HEK293 (cell line): Measurements from ENCODE around the gene GALNT2.

Source experiments
- CTCF ChIA-PET: fragments of 350-600 bp; formaldehyde crosslinking; extraction: SDS; loops from one replicate; lab custom pipeline; 2021; ENCODE audit warnings: antibody characterized with exemption; lab: Yijun Ruan, JAX
- POLR2A ChIA-PET: fragments of 300-600 bp; formaldehyde crosslinking; extraction: SDS; loops from one replicate; lab custom pipeline; 2020; ENCODE audit warnings: antibody characterized with exemption, inconsistent platforms; lab: Yijun Ruan, JAX
- H3K27ac ChIP-seq: fragments of 200-500 bp; sonication (Bioruptor generic); 2 replicates; pipeline ENCODE4 v1.5.1; 2014; ENCODE audit warnings: low read depth, low read length, control low read depth, inconsistent platforms; ENCODE audit errors: extremely low read depth
- H3K36me3 ChIP-seq, 2 experiments: fragments of 200-500 bp in 1 of 2; sonication (Bioruptor generic) in 1 of 2; 1 replicate in 1 of 2; 2 replicates in 1 of 2; pipeline ENCODE4 v1.5.1; 2014 to 2017; ENCODE audit warnings: inconsistent platforms in 2 of 2, low read length in 2 of 2; ENCODE audit not compliant: control insufficient read depth in 2 of 2, insufficient read depth in 1 of 2
- H3K4me1 ChIP-seq: fragments of 200-500 bp; sonication (Bioruptor generic); 2 replicates; pipeline ENCODE4 v1.5.1; 2014; ENCODE audit warnings: mild to moderate bottlenecking, low read length, inconsistent platforms; ENCODE audit not compliant: control insufficient read depth, insufficient read depth
- H3K4me3 ChIP-seq: 2 replicates; pipeline ENCODE4 v1.5.1; 2011; ENCODE audit warnings: low read depth, mild to moderate bottlenecking, control low read depth, low read length, moderate library complexity
- H3K9me3 ChIP-seq: fragments of 200-500 bp; sonication (Bioruptor generic); 2 replicates; pipeline ENCODE4 v1.5.1; 2014; ENCODE audit warnings: low read depth, low read length, inconsistent platforms; ENCODE audit not compliant: control insufficient read depth, insufficient read depth
- KLF7 ChIP-seq: fragments of 450-650 bp; formaldehyde crosslinking; IDR thresholded peaks from 2 replicates; pipeline ENCODE4 v1.5.1; 2016; ENCODE audit warnings: missing biosample characterization, missing genetic modification characterization, borderline replicate concordance
- WT1 ChIP-seq: fragments of 450-650 bp; formaldehyde crosslinking; IDR thresholded peaks from 2 replicates; pipeline ENCODE4 v1.5.1; 2016; ENCODE audit warnings: missing biosample characterization, missing genetic modification characterization
- ZFP3 ChIP-seq: fragments of 450-650 bp; formaldehyde crosslinking; IDR thresholded peaks from 2 replicates; pipeline ENCODE4 v1.5.1; 2016; ENCODE audit warnings: low read depth, missing biosample characterization, missing genetic modification characterization
- ZNF133 ChIP-seq: fragments of 450-650 bp; formaldehyde crosslinking; IDR thresholded peaks from 2 replicates; pipeline ENCODE4 v1.5.1; 2016; ENCODE audit warnings: missing biosample characterization, missing genetic modification characterization
- ZNF174 ChIP-seq: fragments of 450-650 bp; formaldehyde crosslinking; IDR thresholded peaks from 2 replicates; pipeline ENCODE4 v1.5.0; 2017; ENCODE audit warnings: missing biosample characterization, mild to moderate bottlenecking, missing genetic modification characterization
- ZNF202 ChIP-seq: fragments of 450-650 bp; formaldehyde crosslinking; IDR thresholded peaks from 2 replicates; pipeline ENCODE4 v1.5.1; 2016; ENCODE audit warnings: missing biosample characterization, missing genetic modification characterization, borderline replicate concordance
- ZNF324 ChIP-seq: fragments of 450-650 bp; formaldehyde crosslinking; IDR thresholded peaks from 2 replicates; pipeline ENCODE4 v1.5.1; 2016; ENCODE audit warnings: missing biosample characterization, missing genetic modification characterization
- ZNF558 ChIP-seq: fragments of 450-650 bp; formaldehyde crosslinking; IDR thresholded peaks from 2 replicates; pipeline ENCODE4 v1.5.1; 2016; ENCODE audit warnings: missing biosample characterization, missing genetic modification characterization
- ZNF600 ChIP-seq: fragments of 450-650 bp; formaldehyde crosslinking; IDR thresholded peaks from 2 replicates; pipeline ENCODE4 v1.5.1; 2016; ENCODE audit warnings: missing biosample characterization, missing genetic modification characterization
- ZNF776 ChIP-seq: fragments of 450-650 bp; formaldehyde crosslinking; IDR thresholded peaks from 2 replicates; pipeline ENCODE4 v1.5.0; 2017; ENCODE audit warnings: missing biosample characterization, missing genetic modification characterization, borderline replicate concordance
- ZNF830 ChIP-seq: fragments of 450-650 bp; IDR thresholded peaks from 2 replicates; pipeline ENCODE4 v1.5.0; 2018; ENCODE audit warnings: missing biosample characterization, missing genetic modification characterization, low read depth, mild to moderate bottlenecking, moderate library complexity
- ZSCAN30 ChIP-seq: fragments of 450-650 bp; IDR thresholded peaks from 2 replicates; pipeline ENCODE4 v1.5.1; 2018; ENCODE audit warnings: missing biosample characterization, mild to moderate bottlenecking, missing genetic modification characterization, moderate library complexity
- TF ChIP-seq, protein P1 (sequence below): fragments of 450-650 bp; IDR thresholded peaks from 2 replicates; pipeline ENCODE4 v1.5.1; 2018; ENCODE audit warnings: missing biosample characterization, mild to moderate bottlenecking, missing genetic modification characterization
- TF ChIP-seq, protein P2 (sequence below): fragments of 450-650 bp; formaldehyde crosslinking; IDR thresholded peaks from 2 replicates; pipeline ENCODE4 v1.5.1; 2017; ENCODE audit warnings: missing biosample characterization, missing genetic modification characterization
- TF ChIP-seq, protein P3 (sequence below): fragments of 450-650 bp; formaldehyde crosslinking; IDR thresholded peaks from 2 replicates; pipeline ENCODE4 v1.5.1; 2016; ENCODE audit warnings: missing biosample characterization, missing genetic modification characterization
- TF ChIP-seq, protein P4 (sequence below): fragments of 450-650 bp; formaldehyde crosslinking; conservative IDR thresholded peaks from 2 replicates; pipeline ENCODE4 v1.5.1; 2016; ENCODE audit warnings: low read depth, missing biosample characterization, missing genetic modification characterization
- TF ChIP-seq, protein P5 (sequence below): fragments of 450-650 bp; formaldehyde crosslinking; IDR thresholded peaks from 2 replicates; pipeline ENCODE4 v1.5.1; 2017; ENCODE audit warnings: missing biosample characterization, missing genetic modification characterization

GALNT2 gene

DNA sequence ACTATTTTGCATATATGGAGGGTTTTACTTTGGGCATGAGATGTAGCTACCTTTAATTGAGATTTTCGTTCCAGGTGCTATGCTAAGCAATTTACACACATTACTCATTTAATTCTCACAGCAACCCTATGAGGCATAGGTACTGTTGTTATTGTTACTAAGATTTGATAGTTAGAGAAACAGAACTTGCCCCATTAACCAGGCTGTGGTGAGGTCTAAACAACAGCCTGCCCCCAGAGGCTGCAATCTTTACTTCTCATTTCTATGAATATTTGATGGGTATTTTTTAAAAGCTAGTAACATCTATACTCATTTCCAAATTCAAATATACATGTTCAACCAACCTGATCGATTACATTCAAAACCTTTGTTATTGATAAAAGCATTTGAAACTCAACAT lies 155.6 kb downstream of the GALNT2 start (continued):
- TF ChIP-seq, protein P1, sequence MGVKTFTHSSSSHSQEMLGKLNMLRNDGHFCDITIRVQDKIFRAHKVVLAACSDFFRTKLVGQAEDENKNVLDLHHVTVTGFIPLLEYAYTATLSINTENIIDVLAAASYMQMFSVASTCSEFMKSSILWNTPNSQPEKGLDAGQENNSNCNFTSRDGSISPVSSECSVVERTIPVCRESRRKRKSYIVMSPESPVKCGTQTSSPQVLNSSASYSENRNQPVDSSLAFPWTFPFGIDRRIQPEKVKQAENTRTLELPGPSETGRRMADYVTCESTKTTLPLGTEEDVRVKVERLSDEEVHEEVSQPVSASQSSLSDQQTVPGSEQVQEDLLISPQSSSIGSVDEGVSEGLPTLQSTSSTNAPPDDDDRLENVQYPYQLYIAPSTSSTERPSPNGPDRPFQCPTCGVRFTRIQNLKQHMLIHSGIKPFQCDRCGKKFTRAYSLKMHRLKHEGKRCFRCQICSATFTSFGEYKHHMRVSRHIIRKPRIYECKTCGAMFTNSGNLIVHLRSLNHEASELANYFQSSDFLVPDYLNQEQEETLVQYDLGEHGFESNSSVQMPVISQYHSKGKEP (tag by site-specific recombination) = no peak

DNA sequence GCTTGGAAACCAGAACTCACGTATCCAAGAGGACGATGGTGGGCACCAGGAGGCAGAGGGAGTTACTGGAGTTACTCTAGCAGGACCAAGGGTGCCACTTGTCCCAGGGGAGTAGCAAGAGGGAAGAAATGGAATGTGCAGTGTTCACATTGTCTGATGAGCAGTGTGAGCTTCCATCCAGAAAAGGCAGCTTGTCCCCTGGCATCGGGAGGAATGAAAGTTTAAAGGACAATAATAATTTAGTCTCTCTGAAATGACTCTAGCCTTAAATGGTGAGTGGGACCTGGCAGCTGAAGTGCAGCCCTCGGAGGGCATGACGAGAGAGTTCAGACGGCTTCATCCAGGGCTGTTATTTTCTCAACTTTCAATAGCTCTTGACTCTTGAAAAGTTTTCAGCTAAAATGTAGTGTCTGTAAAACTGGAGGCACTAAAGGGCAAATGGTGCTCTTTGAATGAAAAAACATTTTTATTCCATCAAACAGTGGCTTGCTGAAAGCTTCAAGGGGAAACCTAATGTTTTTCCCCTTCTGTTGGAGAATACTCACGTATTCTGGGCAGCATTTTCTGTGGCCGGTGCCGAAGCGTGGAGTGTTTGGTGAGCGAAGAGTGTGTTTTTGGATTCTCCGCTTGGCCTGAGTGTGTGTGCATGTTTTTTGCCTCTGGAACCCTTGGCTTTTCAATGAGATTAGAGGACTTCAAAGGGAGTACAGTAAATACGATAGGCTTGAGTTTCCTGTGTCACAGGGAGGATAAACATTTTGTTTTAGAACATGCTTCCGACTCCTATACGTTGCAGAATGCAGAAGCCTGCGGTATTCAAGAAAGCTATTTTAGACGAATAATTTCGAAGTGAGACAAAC lies 157.3 kb downstream of the GALNT2 start:
- ChIA-PET CTCF (interaction anchor here (0.7 to 1.8 kb wide), 3 partner anchors 10 to 900 kb away, joined by 3 to 4 read pairs (median 3); no protein-coding TSS in a partner anchor), POLR2A (interaction anchor here (1.2 kb wide), 1 partner anchor 9 kb away, joined by 4 read pairs; no protein-coding TSS in a partner anchor)
- TF ChIP-seq, protein P2, sequence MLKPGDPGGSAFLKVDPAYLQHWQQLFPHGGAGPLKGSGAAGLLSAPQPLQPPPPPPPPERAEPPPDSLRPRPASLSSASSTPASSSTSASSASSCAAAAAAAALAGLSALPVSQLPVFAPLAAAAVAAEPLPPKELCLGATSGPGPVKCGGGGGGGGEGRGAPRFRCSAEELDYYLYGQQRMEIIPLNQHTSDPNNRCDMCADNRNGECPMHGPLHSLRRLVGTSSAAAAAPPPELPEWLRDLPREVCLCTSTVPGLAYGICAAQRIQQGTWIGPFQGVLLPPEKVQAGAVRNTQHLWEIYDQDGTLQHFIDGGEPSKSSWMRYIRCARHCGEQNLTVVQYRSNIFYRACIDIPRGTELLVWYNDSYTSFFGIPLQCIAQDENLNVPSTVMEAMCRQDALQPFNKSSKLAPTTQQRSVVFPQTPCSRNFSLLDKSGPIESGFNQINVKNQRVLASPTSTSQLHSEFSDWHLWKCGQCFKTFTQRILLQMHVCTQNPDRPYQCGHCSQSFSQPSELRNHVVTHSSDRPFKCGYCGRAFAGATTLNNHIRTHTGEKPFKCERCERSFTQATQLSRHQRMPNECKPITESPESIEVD = no peak
- TF ChIP-seq ZNF202 (tag by site-specific recombination) = no peak
- H3K9me3 ChIP-seq = no peaks in the 10 kb centered on the region
- no peak overlapping the region for H3K27ac ChIP-seq
- H3K36me3 ChIP-seq = no peaks in the 10 kb centered on the region
- peaks cover 5% of the 10 kb centered on the region; the same call in 1 of the 2 replicates for H3K4me1 ChIP-seq
- no peak overlapping the region for H3K4me3 ChIP-seq

DNA sequence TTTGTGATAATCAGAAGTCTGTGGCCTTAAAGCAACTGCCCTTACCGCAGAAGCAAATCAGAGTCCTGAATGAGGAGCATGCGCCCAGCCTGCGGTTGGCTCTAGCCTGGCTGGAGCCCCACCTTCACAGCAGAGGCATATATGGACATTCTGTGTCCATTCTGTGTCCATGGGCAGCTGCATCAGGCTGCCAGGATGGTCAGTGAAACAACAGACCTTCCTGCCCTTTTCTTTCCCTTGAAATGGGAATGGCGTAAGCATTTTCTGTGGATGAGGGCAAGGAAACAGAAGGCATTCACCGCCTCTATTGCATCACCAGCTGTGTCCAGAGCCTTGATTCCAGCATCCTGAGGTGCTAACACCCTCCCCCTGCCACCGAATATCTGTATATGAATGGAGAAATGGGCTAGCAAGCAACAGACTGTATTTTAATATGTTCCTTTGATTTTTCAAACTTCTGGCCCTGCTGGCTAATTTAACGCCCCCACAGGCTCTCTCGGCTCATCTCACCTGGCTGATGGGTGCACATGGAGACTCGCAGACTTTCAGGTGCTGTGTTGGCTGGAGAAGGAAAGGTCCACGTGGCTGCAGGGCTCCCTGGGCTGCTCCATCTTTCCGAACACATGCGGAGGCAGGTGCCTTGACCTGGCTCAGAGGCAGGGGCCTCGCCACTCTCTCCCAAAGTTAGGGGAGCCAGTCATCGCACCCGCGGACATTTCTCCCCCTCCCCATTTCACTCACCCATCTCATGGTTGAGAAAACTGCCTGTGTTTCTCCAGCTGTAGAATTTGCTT lies 159.2 kb downstream of the GALNT2 start:
- H3K36me3 ChIP-seq = no peaks in the 10 kb centered on the region
- CTCF ChIA-PET = interaction anchor here (1.2 kb wide), 1 partner anchor 41 kb away, joined by 3 read pairs; no protein-coding TSS in a partner anchor
- no peak for TF ChIP-seq KLF7
- TF ChIP-seq, protein P3, sequence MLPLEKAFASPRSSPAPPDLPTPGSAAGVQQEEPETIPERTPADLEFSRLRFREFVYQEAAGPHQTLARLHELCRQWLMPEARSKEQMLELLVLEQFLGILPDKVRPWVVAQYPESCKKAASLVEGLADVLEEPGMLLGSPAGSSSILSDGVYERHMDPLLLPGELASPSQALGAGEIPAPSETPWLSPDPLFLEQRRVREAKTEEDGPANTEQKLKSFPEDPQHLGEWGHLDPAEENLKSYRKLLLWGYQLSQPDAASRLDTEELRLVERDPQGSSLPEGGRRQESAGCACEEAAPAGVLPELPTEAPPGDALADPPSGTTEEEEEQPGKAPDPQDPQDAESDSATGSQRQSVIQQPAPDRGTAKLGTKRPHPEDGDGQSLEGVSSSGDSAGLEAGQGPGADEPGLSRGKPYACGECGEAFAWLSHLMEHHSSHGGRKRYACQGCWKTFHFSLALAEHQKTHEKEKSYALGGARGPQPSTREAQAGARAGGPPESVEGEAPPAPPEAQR (tag by site-specific recombination) = no peak
- TF ChIP-seq, protein P1 (tag by site-specific recombination) = no peak
- TF ChIP-seq ZNF558 (tag by site-specific recombination) = no peak
- no peak for TF ChIP-seq ZFP3 (tag by site-specific recombination)
- TF ChIP-seq ZNF830 = no peak
- TF ChIP-seq ZNF600 (tag by site-specific recombination) = no peak
- no peak for TF ChIP-seq ZSCAN30 (tag by site-specific recombination)
- TF ChIP-seq ZNF174 (tag by site-specific recombination) = no peak
- TF ChIP-seq ZNF776 (tag by site-specific recombination) = no peak
- TF ChIP-seq WT1 (tag by site-specific recombination) = no peak
- TF ChIP-seq, protein P4, sequence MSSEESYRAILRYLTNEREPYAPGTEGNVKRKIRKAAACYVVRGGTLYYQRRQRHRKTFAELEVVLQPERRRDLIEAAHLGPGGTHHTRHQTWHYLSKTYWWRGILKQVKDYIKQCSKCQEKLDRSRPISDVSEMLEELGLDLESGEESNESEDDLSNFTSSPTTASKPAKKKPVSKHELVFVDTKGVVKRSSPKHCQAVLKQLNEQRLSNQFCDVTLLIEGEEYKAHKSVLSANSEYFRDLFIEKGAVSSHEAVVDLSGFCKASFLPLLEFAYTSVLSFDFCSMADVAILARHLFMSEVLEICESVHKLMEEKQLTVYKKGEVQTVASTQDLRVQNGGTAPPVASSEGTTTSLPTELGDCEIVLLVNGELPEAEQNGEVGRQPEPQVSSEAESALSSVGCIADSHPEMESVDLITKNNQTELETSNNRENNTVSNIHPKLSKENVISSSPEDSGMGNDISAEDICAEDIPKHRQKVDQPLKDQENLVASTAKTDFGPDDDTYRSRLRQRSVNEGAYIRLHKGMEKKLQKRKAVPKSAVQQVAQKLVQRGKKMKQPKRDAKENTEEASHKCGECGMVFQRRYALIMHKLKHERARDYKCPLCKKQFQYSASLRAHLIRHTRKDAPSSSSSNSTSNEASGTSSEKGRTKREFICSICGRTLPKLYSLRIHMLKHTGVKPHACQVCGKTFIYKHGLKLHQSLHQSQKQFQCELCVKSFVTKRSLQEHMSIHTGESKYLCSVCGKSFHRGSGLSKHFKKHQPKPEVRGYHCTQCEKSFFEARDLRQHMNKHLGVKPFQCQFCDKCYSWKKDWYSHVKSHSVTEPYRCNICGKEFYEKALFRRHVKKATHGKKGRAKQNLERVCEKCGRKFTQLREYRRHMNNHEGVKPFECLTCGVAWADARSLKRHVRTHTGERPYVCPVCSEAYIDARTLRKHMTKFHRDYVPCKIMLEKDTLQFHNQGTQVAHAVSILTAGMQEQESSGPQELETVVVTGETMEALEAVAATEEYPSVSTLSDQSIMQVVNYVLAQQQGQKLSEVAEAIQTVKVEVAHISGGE = no peak
- no peak for TF ChIP-seq ZNF324 (tag by site-specific recombination)
- no peak for TF ChIP-seq ZNF133 (tag by site-specific recombination)
- TF ChIP-seq, protein P5, sequence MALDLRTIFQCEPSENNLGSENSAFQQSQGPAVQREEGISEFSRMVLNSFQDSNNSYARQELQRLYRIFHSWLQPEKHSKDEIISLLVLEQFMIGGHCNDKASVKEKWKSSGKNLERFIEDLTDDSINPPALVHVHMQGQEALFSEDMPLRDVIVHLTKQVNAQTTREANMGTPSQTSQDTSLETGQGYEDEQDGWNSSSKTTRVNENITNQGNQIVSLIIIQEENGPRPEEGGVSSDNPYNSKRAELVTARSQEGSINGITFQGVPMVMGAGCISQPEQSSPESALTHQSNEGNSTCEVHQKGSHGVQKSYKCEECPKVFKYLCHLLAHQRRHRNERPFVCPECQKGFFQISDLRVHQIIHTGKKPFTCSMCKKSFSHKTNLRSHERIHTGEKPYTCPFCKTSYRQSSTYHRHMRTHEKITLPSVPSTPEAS (tag by site-specific recombination) = no peak
- TF ChIP-seq, all 188 proteins: peak for 0
- H3K4me1 ChIP-seq = peaks cover 5% of the 10 kb centered on the region; the same call in 1 of the 2 replicates
- H3K27ac ChIP-seq = no peak overlapping the region
- POLR2A ChIA-PET = no interaction called here
- no peak overlapping the region for H3K4me3 ChIP-seq
- no peaks in the 10 kb centered on the region for H3K9me3 ChIP-seq
